ACHN (cell line): ENCODE data around the gene ARL4A.
"Not testable (repeated sequence)": the region's sequence is repeated elsewhere in the genome, so short reads cannot be mapped to it uniquely, and the experiment has no call there.

ENCODE experiments used
- DNase-seq: peaks from one replicate; pipeline ENCODE4 v3.0.0-alpha.2; 2015
- in situ Hi-C: cut with HindIII; loops from 2 replicates; pipeline ENCODE4 v1.10.0; 2017; ENCODE audit warnings: low sequenced_read_pairs, low pct_ligation_motif_present, low pct_unique_long_range_greater_than_20kb

ARL4A gene

DNA sequence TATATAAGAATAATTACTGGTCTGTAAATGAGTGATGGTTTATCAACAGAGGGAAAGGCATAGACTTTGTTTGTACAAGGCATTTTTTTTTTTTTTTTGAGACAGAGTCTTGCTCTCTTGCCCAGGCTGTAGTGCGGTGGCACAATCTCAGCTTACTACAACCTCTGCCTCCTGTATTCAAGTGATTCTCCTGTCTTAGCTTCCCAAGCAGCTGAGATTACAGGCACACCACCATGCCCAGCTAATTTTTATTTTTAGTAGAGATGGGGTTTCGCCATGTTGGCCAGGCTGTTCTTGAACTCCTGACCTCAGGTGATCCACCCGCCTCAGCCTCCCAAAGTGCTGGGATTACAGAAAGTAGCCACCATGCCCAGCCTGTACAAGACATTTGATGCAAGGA, 4.0 kb downstream of the ARL4A start:
- in situ Hi-C loops: loop anchor here (25.0 kb wide), 1 partner anchor 571 kb away; no protein-coding TSS in a partner anchor
- not testable (repeated sequence) for DNase-seq

DNA sequence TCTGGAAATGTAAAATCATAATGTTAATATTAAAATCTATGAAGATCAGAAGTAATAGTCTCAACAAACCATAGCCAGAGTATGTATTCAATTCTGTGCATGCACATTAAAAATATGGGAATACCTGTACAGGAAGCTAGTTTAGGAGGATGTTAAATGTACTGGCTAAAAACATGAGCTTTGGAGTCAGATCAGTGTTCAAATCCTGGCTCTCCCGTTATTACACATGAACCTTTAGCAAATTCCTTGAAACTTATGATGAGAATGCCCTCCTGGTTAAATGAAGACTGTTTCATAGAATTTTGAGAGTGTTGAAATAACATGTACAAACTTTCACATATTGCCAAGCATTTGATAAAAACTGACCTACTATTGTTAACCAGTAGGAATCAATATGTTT, 4.6 kb downstream of the ARL4A start:
- in situ Hi-C loops: loop anchor here (25.0 kb wide), 1 partner anchor 570 kb away; no protein-coding TSS in a partner anchor
- DNase-seq: no peak

DNA sequence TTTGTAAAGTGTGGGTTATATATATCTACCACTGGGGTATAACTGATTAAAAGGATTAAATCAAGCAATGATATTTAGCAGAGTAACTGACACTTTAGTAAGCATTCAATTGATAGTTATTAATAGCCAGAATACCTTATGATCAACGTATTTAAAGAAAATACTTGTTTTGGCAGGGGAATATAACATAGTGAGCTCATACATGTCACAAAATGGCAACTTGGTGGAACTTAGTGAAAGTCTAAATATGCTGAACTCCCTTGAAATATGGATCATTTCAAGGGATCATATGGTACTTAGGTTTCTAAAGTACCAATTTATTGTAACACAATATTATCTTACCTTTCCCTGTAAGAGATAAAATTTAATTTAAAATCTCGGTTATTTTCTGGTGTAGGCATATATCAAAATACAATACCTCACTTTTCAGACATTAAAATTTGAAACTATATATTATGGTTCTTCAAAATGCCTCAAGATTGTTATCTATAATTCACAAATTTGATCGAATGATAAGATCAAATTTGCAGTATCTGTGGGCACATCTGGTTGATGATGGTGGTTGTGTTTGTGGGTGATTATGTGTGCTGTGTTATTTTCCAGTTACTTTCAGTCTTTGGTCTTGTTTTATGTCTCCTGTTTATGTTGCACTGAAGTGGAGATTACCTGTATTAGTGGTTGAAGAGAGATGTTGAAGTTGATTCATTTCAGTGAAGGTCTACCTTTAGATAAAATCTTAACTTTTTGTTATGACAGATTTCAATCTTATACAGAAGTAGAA, 5.2 kb downstream of the ARL4A start:
- in situ Hi-C loops: loop anchor here (25.0 kb wide), 1 partner anchor 570 kb away; no protein-coding TSS in a partner anchor
- no peak for DNase-seq

DNA sequence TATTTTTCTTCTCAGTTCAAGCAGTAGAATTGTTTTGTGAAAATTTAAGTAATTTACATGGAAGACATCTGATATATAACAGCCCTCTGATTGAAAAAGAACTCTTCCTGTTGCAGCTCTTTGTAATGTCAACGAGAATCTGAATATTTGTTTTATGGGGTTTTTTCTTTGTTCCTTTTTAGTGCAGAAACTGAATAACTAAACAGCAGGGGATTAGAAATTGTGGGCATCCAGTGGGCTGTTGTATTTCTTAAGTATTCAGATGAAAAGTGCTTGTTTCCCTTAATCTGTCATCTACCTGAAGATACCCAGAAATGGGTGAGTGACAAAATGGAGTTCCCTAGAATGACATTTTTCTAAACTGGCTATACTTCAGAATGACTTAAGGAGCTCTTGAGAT, 7.4 kb downstream of the ARL4A start:
- in situ Hi-C loops: loop anchor here (25.0 kb wide), 1 partner anchor 567 kb away; no protein-coding TSS in a partner anchor
- no peak for DNase-seq

DNA sequence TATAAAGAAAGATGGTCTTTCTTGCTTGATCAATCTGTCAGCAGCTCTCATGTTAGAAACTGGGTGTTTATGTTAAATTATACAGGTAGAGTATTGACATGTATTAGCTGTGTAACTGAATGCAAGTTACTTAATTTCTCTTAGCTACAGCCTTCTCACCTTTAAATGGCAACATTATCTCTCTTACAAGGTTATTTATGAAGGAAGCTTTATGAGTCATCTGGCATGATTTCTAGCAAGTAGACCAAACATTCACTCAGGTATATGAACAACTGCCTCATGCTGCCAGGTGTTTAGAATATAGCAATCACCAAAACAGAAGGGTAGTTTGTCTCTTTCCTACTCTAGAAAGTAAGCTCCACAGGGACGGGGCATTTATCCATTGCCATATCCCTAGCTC, 8.5 kb downstream of the ARL4A start:
- in situ Hi-C loops: loop anchor here (25.0 kb wide), 1 partner anchor 566 kb away; no protein-coding TSS in a partner anchor
- DNase-seq: no peak

DNA sequence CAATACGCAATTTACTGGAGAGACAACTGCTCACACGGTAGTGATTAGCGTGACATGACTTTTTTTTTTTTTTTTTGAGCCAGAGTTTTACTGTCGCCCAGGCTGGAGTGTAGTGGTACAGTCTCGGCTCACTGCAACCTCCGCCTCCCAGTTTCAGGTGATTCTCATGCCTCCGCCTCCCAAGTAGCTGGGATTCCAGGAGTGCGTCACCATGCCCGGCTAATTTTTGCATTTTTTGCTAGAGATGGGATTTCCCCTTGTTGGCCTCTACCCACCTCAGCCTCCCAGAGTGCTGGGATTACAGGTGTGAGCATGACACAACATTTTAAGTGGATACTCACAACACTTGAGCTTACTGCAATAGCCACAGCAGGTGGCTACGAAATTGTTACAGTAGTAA, 11.9 kb downstream of the ARL4A start:
- no peak for DNase-seq
- in situ Hi-C loops: loop anchor here (25.0 kb wide), 1 partner anchor 563 kb away; no protein-coding TSS in a partner anchor

DNA sequence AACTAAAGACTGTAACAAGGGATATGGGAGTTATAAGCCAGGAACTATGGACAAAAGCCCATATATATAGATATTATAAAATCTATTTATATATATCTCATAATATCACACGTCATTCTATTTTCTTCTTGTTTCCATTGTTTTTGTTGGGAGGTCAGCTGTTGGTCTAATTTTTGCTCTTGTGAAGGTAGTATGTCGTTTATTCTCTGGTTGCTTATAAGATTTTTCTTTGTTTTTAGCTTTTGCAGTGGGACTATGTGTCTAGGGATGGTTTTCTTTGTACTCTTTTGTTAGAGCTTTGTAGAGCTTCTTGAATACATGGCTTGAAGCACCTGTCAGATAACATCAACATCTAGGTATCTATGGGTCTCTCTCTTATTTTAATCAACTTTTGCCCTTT, 14.0 kb downstream of the ARL4A start:
- in situ Hi-C loops: no loop called here
- DNase-seq: peak; percentile 37

DNA sequence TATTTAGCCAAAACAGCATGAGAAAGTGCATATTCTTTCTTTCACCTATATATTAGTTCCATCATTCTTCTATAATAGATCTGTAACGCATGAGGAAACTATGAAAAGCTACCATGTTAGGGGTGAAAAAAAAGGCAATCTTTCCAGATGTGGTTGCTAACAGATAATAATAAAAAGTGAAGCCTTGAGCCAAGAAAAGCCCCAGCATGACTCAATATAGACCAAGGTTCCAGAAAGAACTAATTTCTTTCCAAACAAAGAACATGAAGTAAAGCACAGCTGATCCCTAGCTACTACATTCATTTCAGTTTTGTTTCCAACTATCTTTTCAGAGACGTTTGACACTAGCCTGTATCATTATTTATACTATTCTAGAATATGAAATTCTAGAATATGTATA, 16.4 kb downstream of the ARL4A start:
- in situ Hi-C loops: no loop called here
- no peak for DNase-seq

DNA sequence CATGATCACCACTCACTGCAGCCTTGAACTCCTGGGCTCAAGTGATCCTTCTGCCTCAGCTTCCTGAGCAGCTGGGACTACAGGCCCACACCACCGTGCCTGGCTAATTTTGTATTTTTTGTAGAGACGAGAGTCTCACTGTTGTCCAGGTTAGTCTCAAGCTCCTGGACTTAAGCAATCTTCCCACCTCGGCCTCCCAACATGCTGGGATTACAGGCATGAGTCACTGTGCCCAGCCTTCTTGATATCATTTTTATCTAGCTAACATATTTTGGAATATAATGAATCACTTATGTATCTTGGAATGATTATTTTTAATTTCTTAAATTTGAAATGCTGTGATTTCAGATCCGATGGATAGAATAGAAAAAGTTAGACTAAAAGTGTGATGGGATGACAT, 18.4 kb downstream of the ARL4A start:
- DNase-seq: no peak
- in situ Hi-C loops: no loop called here

DNA sequence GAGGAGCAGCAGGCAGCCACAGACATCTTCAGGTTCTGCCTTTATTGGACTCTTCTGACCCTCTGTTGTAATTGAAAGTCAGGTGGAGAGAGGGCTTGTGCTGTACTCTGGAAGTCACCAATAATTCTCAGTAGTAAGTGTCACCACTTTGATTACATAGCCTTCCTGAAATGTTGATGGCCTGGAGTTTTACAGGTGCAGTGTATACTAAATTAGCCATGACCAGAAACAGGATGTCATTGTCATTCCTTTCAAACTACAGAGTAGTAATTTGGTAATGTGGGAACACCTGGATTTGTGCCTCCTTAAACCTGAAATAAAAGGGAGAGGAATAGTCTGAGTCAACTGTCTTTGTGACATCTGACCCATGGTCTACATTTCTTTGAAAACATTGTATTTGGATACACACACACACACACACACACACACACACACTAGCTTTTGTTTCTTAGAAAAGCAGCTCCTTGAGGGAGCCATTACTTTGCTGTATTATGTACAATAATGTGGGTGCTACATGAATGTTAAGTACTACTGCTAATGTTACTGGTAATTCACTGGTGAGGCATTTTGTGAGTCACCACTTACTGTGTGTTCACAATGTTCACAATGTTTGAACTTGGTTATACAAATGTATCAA, 19.6 kb downstream of the ARL4A start:
- DNase-seq: peak; percentile 29
- in situ Hi-C loops: no loop called here

DNA sequence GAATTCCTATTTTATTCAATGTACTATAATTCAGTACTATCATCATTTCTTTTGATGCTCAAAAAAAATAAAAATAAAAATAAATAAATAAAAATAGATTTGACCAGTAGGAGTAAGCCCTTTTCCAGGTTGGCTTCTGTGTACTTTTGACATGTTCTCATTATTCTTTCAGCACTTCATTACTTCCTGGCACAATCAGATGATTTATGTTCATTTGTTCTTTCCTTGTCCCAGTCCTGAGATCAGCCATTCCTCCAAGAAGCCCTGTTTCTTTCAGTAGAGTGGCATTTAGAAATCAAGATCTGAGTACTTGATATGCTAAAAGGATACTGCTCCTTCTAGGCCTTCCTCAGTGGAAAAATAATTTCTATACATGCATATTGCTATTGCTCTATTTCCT, 20.9 kb downstream of the ARL4A start:
- in situ Hi-C loops: no loop called here
- no peak for DNase-seq

DNA sequence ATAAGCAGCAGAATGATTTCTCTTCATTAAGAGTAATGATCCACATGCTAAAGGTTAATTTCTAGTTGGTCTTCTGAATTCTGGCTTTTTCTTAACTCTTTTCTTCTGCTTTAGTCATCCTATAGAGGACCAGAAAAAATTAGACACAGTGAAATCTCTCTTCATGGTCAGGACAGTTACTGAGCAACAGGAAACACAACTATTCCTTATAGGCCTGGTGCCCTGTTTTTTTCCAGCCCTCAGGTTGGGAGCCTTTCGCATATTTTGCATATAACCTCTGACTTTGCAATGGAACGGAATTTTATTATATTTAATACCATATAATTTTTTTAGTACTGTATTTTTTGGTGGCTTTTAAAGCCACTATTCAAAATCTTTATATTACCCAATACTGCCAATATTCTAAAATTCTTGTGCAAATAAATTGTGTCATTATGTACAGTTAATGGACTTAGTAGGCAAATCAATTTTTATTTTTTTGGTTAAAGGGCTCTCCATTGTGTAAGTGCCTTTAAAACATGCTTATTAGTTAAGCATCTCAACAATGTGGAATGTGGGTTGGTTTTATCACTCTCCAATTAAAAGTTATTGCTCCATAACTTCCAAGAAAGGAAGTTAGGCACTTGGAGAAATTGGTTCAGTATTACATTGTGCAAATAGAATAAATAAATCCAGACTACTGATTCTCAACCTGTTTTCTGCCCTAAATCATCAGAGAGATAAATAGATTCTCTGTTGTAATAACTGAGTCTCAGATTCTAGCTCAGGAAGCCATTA, 22.5 kb downstream of the ARL4A start:
- in situ Hi-C loops: no loop called here
- no peak for DNase-seq

DNA sequence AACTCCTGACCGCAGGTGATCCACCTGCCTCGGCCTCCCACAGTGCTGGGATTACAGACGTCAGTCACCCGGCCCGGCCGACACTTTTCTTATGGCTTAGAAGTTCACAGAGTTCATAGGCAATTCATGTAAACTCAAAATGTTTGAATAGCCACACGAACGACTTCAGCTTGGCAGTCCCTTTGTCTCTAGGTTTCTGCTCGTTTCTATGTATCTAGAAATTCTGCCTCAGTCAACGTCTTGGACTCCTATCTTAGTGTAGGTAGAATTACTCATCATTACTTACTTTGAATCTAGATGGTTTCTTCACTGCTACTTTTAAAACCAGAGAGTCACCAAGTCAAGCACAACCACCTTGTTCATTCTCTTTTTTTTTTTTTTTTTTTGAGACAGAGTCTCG, 23.7 kb downstream of the ARL4A start:
- in situ Hi-C loops: no loop called here
- DNase-seq: no peak

DNA sequence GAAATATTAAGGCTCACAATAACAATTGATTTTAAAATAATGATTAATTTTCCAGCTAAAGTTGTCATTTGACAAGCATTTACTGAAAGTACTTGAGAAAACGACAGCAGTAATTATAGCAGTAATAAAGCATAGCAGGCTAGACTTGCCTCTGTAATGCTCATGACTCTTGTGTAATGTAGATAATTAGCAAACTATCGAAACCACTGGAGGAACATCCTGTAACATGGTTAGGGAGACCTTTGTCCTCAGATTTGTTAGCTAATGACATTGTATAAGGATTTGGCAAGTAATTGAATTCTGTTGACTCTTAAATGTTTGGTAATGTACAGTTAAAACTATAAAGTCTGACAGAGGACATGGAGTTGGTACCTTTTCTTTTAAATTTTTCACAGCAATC, 24.8 kb downstream of the ARL4A start:
- in situ Hi-C loops: no loop called here
- no peak for DNase-seq

DNA sequence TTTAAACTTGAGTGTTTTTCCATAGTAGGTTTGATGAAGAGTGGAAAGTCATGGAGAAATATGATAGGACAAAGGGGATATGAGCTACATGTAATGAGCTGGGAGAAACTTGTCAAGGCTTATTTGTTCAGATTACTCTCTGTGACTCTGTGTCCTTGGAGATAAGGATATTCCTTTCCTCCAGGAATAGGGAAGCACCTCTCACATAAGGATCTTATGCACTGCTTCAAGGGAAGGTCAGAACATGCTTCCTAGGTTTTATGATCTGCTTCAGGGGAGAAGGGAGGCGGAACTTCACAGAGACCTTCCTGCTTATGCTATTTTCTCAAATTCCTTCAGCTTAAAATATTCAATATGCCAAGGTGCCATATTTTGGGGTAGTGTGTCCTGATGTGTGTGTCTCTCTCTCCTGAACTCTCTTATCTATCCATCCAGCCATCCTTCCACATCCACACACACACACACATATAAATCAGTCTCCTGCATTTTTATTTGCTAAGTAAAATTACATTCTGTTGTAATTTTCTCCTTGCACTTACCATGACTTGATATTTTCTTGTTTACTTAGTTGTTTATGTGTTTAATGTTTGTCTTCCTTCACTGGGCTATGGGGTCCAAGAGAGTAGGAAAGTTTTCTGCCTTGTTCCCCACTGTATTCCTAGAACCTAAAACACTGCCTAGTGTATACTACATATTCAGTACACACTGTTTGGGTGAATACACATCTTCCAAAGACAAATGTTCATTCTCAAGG, 26.4 kb downstream of the ARL4A start:
- in situ Hi-C loops: no loop called here

DNA sequence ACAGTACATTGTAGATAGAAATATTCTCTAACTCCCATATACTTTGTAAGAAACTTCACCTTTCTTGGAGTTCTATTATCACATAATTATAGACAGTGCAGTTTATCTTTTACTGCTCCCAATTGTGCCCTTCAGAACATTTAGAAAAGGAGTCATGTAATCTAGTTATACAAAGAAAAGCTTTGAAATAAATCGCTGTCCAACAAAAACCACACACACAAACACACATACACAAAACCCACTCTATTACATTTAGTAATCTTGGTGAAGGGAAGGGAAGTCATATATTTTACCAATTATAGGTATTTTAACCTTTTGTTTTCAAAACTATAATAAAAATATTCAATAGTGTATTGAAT, 26.9 kb downstream of the ARL4A start:
- in situ Hi-C loops: no loop called here
- no peak for DNase-seq

More for the DNA sequence above, 26.4 kb downstream of the ARL4A start:
- no peak for DNase-seq

DNA sequence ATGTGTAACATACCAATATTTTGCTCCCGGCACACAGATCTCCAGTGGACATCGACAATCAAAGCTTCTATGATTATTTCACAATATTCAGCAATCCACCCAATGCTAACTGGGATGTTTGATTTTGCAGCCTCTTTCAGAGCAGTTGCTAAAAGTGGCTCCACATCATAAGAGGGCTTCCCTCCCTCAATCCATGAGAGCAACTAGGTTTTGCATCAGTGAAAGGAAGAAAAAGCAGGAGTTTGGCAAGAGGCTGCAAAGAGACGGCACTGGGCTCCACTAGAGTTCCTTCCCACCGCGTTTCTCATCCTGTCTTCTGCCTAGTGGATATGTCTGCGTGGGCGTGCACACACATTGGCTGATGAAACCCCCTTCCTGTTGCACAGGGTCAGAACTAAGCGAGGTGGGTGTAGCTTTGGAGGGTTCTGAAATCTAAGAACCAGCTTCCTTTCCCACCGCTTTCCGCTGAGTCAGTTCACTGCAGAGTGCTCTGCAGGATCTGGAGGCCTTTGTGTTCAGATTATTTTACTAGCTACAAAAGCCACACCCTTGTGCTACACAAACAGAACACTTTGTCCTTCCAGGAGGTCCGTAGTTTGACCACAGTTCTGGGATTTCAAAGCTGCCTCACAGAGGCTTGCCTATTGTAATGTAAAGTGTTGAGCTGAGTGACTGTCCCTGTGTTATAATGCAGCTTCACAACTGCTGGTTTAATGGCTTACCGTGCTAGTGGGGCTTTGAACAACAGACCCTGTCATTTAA, 28.1 kb downstream of the ARL4A start:
- in situ Hi-C loops: no loop called here
- DNase-seq: no peak

DNA sequence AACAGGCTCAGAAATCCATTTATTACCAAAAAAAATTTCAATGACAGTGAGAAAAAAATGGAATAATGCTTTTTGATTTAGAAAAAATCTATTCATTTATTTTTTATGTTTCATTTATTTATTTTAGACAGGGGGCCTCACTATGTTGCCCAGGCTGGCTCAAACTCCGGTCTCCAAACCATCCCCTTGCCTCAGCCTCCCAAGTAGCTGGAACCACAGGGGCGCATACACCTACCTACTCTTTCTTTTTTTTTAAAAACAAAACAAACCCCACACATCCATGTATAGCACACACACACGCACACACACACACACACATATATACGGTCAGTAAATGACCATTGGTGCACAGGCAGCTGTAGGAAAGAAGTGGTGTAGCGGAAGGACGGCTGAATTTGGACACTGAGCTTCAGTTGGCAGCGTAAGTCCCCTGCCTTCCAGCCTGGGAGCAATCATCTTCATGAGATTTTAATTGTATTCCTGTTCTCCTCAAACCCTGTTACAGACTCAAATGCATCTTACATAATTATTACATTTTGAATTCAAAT, 28.8 kb downstream of the ARL4A start:
- in situ Hi-C loops: no loop called here
- no peak for DNase-seq
